DMS 273 treated with DMSO at 0.1 percent for 48 hours (cell line): Measurements from ENCODE around the gene HLX.

ENCODE experiments used
- DNase-seq: peaks from one replicate; lab custom pipeline; 2025; lab: John Stamatoyannopoulos, UW

The HLX gene

GRCh38 chr1:220879076-220879508 is at the start of gene HLX:
HLX (plus strand) TSS chr1:220879443; CDS start chr1:220879858, 415 bp downstream.
- DNase-seq = peak; percentile 75

- DNase-seq = no peak
Observed at GRCh38 chr1:220833436-220833835, 45.8 kb upstream of the HLX start.

GRCh38 chr1:220834155-220834870 is 44.9 kb upstream of the HLX start:
- no peak for DNase-seq

- DNase-seq = no peak
Observed at GRCh38 chr1:220838578-220838977, 40.7 kb upstream of the HLX start.

GRCh38 chr1:220839474-220839873 is 39.8 kb upstream of the HLX start:
- DNase-seq = no peak

- no peak for DNase-seq
Observed at GRCh38 chr1:220841293-220841692, 38.0 kb upstream of the HLX start.

- no peak for DNase-seq
Observed at GRCh38 chr1:220843481-220844011, 35.7 kb upstream of the HLX start.

GRCh38 chr1:220852408-220852807 is 26.8 kb upstream of the HLX start:
- no peak for DNase-seq

GRCh38 chr1:220872296-220872695 is 6.9 kb upstream of the HLX start:
- no peak for DNase-seq

GRCh38 chr1:220873087-220873486 is 6.2 kb upstream of the HLX start:
- DNase-seq = no peak

GRCh38 chr1:220873868-220874655 is 5.2 kb upstream of the HLX start:
- DNase-seq = no peak

- DNase-seq = no peak
Observed at GRCh38 chr1:220875260-220875659, 4.0 kb upstream of the HLX start.

- DNase-seq = no peak
Observed at GRCh38 chr1:220876511-220877376, 2.5 kb upstream of the HLX start.

GRCh38 chr1:220877377-220878095 is 1.7 kb upstream of the HLX start:
- no peak for DNase-seq

- DNase-seq = no peak
Observed at GRCh38 chr1:220878191-220879075, 810 bp upstream of the HLX start.

GRCh38 chr1:220879509-220880361 is 492 bp downstream of the HLX start:
- DNase-seq = no peak

GRCh38 chr1:220880362-220880670 is 1.1 kb downstream of the HLX start:
- no peak for DNase-seq

GRCh38 chr1:220880726-220881506 is 1.7 kb downstream of the HLX start:
- no peak for DNase-seq
